Frontal cortex (tissue), 4 donors: ENCODE data around the gene LRRD1. TPM values are rescaled to one million over a fixed set of nuclear protein-coding genes. Genes with fewer than 3 reads are reported as not detected.
A peak's percentile ranks its signal among the peaks of the same experiment; 100 is the strongest.
"Not testable (repeated sequence)": the region's sequence is repeated elsewhere in the genome, so short reads cannot be mapped to it uniquely, and the experiment has no call there.

Source experiments
- DNase-seq, 2 donors: peaks; one replicate each; pipeline ENCODE4 v3.0.0; 2012; ENCODE audit warnings: low spot score in 2 of 2
- FAIRE-seq: peaks from 2 replicates; lab custom pipeline; 2012; peaks lifted over from hg19 to GRCh38; lab: Jason Lieb, UNC
- total RNA-seq: library from RNA; depleted of rRNA; stranded (reverse); fragments of >200 nt; gene quantifications from one replicate; pipeline ENCODE4 v1.2.3, GENCODE V29; 2014
- donor health status: control.
- donor health status: control.
- donor health status: control.

Gene LRRD1
- total RNA-seq, 1 donor from 2014 or later = 1.2 TPM

DNA sequence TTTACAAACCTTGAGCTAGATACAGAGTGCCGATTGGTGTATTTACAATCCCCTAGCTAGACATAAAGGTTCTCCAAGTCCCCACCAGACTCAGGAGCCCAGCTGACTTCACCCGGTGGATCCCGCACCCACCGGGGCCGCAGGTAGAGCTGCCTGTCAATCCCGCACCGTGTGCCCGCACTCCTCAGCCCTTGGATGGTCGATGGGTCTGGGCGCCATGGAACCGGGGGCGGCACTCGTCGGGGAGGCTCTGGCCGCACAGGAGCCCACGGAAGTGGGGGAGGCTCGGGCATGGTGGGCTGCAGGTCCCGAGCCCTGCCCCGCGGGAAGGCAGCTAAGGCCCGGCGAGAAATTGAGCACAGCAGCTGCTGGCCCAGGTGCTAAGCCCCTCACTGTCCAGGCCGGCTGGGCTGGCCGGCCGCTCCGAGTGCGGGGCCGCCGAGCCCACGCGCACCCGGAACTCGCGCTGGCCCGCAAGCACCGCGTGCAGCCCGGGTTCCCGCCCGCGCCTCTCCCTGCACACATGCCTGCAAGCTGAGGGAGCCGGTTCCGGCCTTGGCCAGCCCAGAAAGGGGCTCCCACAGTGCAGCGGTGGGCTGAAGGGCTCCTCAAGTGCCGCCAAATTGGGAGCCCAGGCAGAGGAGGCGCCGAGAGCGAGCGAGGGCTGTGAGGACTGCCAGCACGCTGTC, 35.6 kb downstream of the LRRD1 start:
- FAIRE-seq, DNase-seq: not testable (repeated sequence)

DNA sequence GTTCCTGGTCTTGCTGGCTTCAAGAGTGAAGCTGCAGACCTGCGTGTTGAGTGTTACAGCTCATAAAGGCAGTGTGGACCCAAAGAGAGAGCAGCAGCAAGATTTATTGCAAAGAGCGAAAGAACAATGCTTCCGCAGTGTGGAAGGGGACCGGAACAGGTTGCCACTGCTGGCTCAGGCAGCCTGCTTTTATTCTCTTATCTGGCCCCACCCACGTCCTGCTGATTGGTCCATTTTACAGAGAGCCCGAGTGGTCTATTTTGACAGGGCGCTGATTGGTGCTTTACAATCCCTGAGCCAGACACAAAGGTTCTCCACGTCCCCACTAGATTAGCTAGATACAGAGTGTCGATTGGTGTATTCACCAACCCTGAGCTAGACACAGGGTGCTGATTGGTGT, 36.2 kb downstream of the LRRD1 start:
- not testable (repeated sequence) for DNase-seq, FAIRE-seq

DNA sequence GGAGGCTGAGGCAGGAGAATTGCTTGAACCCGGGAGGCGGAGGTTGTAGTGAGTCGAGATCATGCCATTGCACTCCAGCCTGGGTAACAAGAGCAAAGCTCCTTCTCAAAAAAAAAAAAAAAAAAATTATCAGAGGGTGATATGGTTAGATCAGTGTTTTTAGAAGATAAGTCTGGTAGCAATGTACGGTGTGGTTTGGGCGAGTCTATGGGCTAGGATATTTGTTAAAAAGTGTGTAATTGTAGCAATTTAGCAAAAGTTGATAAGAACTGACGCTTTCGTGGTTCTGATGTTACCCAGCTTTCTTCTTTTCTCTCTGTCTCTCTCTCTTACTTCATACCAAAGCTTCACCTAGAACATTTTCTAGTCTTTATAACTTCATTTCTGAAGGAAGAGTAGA, 37.8 kb downstream of the LRRD1 start:
- DNase-seq (no peak), FAIRE-seq (no peak)

DNA sequence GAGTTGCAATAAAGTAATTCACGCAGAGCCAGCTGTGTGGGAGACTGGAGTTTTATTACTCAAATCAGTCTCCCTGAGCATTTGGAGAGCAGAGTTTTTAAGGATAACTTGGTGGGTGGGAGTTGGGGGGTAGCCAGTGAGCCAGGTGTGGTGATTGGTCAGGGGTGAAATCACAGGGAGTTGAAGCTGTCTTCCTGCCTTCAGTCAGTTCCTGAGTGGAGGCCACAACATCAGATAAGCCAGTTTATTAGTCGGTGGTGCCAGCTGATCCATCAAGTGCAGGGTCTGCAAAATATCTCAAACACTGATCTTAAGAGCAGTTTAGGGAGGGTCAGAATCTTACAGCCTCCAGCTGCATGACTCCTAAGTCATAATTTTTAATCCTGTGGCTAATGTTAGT, 41.4 kb downstream of the LRRD1 start:
- FAIRE-seq (no peak), DNase-seq (no peak)

DNA sequence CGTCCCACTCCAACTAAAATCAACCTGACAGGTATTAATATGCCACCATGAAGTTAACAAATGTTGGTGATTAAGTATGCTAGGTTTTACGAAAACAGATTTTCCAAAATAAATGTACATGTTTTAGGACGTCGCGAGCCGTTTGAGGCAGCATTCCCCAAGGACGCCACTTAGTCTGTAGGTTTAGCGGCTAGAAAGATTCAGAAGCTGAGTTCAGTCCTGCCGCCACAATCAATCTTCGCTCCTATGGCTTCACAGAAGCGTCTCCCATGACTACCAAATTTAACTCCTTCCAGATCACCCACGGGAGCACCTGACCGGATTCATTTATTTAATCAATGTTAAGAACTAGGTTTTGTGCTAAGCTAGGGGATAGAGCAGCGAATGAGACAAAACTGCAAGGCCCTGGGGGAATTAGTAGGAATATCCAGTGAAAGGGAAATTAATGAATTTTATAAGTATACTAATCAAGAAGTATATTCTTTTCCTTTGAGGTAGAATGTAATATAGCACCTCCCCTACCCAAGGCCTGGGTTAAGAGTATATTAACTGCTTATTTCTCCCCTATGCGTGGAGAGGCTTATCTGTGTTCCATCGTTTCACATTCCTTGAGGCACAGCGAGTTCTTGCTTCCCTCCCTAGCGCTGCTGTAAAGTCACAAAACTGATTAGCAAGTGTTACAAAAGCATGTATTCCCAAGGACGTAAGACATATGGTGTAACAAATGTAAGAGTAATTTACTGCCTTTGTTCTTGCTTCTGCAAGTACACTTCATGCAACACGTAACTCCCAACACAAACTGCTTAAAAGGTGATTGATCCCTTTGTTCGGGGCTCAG, 43.7 kb downstream of the LRRD1 start:
- FAIRE-seq = no peak
- DNase-seq = peak in 1 of 2 donors; percentile 17

DNA sequence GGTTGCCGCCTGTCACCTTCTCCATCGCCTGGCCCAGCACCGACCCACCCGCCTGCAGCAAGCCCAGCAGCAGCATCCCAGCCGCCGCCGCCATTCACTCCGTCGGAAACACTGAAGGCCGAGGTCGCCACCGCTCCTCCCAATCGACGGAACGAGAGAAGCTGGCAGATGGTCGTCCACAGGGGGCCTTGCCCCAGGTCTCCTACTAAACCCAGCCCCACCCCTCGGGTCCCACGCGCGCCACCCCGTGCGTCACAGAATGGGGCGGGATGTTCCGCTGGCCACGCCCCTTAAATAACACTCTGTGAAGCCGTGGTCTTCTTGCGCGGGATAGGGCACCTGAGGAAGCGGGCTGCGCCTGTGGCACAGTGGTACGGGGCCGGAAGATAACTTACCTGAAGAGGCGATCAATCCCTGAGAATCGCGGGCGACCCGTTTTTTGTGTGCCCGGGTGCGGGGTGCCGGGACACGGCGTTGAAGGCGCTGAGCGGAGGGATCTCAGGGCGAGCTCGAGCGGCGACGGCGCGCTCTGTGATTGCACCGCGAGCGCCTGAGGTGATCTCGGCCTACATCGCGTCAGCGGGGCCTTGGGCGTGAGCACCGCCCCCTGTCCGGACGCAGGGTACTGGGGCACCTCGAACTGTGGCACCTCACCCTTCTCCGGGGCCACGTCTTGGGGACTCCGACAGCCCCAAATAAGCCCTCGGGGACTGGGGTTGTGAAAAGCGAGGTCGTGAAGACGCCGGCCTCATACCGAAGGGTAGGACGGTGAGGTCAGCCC, 44.5 kb downstream of the LRRD1 start, which contains the start of gene CYP51A1:
Gene CYP51A1 (minus strand): TSS at position 207 of the 781 bp plus-strand sequence. CDS start 113 bp downstream, at position 94.
- DNase-seq (peak; percentile 90), FAIRE-seq (no peak)

DNA sequence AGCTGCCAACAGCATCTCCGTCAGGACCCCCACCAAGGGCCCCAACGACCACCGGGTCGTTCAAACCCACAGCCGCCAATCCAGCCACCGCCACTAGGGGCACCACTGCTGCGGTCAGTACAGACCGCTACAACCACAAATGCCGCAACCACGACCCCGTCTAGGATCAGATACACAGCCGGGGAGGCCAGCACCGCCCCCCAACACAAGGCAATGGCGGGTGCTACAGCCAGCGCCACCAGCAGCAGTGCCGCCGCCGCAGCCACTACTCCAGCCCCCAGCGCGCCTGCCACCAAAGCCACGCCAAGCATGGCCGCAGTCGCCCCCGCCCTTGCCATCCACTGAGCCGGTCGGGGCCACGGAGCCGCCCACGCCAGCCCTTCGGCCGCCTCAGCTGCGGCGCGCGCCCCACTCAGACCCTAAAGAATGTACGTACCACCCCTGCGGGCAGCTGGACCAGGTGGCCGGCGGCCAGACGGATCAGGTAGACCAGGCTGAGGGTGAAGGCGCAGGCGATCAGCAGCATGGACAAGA, 45.1 kb downstream of the LRRD1 start:
- FAIRE-seq = no peak
- DNase-seq = peak; percentile 44 to 48

DNA sequence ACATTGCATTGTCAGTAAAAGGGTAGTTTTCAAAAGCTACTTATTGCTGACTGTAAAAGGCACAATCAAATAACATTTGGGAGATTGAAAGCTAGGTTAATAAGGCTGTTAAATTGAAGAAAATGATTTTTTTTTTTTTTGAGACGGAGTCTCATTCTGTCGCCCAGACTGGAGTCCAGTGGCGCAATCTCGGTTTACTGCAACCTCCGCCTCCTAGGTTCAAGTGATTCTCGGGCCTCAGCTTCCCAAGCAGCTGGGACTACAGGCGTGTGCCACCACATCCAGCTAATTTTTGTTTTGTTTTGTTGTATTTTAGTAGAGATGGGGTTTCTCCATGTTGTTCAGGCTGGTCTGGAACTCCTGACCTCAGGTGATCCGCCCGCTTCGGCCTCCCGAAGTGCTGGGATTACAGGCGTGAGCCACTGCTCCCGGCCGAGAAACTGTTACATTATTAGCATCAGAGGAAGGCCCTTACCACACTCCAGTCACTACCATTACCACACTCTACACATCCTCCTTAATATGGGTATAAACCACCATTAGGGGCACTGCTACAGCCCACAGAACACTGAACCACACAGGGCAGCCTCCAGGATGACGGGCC, 45.7 kb downstream of the LRRD1 start:
- FAIRE-seq (no peak), DNase-seq (no peak)

DNA sequence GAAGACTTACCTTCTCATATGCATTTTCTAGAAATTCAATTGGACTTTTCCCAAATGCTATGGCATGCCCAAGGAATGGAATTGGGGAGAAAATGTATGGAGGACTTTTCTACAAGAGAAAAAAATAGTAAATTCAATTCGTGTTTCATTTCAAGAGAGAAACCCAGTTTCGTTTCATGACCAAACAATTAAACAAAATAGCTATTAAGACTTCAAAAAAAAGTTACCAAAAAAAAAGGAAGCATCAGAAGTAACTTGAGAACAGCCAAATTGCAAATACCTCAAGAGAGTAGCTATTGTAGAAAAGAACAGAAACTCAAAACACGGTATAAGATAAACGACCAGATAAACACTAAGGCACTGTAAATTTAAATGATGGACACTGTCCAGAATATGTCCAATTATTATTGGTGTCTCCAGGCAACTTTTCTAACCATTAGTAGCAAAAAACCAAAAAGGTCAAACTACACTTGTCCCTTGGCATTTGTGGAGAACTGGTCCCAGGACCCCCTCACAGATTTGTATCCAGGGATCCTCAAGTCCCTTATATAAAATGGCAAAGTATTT, 47.1 kb downstream of the LRRD1 start:
- no peak for DNase-seq
- no peak for FAIRE-seq

DNA sequence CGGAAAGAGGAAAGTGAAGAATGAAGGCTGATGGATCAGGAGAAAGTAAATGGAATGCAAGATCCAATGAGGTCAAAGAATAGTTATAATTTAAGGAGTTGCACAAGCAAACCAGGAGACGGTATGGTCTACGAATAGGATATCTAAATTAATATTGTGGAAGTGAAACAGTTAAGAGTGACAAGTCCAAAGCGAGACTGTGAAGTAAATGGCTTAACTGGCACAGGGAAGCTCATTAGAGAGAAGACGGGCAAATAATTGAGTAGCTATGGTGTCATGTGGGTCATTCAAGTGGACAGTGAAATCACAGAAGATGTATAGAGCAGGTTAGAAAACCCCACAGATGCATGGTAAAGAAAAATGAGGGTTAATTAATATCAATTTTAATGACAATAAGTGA, 47.8 kb downstream of the LRRD1 start:
- FAIRE-seq = no peak
- no peak for DNase-seq

DNA sequence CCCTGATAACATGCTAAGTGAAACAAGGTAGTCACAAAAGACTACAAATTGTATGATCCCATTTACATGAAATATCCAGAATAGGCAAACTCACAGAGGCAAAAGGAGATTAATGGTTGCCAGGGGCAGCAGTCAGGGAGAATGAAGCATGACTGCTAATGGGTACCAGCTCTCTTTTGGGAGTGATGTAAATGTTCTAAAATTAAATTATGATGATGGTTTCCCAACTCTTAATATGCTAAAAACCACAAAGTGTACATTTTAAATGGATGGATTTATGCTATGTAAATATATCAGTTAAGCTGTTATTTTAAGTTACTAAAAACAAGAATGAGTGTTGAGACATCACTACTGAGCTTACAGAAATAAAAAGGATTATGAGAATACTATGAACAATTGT, 57.3 kb downstream of the LRRD1 start:
- FAIRE-seq = no peak
- no peak for DNase-seq

DNA sequence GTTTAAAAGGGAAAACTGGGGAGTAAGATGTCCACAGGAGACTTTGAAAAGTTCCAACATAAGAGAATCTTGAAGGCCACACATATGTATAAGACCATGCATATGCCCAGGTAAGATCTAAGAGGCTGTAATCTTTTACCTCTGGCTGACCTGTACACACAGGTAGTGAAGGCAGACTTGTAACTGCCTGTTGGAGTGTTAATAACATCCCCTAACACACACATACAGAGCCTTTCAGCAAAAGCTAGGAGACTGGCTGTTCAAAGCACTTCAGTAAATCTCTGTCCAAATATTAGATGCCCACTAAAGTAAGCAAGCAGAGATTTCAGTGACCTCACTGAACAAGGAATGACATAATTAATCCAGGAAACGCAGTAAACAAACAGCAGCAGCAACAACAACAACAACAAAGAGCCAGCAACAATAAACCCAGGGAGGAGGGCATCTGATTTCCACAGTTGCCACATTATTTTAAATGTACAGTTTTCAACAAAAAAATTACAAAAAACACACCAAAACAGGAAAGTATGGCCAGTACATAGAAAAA, 59.7 kb downstream of the LRRD1 start:
- FAIRE-seq = no peak

DNA sequence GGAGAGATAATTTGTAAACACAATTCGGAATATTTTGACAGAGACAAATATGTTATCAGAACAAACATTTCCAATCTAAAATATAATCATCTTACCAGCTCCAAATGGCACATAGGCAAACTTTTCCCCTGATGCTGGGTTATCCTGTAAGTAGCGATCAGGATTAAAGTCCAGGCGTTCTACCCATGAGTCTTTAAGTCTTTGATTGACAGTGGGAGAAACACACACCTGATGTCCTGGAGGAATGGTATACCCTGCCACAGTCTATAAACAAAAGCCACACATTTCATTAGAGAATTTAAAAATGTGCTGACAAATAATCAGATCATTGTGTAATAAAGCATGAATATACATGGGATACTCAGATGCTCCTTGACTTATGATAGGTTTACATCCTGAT, 62.0 kb downstream of the LRRD1 start:
- FAIRE-seq (no peak), DNase-seq (no peak)

More for the DNA sequence above, 59.7 kb downstream of the LRRD1 start:
- DNase-seq = no peak

DNA sequence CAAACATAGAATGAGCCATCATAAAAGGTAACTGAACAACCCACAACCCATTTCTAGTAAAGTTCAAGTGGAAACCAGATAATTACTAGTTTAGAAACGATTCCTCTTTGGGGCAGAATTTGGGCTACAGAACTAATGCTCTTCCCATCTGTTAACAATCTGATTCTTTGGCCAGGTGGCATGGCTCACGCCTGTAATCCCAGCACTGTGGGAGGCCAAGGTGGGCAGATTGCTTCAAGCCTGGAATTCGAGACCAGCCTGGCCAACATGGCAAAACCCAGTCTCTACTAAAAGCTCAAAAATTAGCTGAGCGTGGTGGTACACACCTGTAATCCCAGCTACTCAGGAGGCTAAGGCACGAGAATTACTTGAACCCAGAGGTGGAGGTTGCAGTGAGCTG, 63.1 kb downstream of the LRRD1 start:
- FAIRE-seq = no peak

DNA sequence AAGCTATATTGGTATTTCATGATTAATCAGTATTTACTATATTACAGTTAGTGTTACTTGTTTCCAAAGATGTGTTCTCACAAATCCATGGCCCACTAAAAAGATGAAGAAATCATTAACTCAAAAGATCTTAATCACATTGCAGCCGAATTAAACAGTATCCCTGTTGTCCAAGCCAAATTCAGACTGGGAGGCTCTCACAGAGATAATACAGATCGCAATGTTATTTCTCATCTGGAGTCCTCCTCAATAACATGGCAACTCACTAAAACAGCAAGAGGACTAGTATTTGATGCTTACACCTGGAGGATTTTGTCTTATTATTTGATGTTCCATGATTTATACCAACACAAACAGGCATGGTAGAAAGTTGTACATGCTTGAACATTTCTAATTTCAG, 68.1 kb downstream of the LRRD1 start:
- no peak for FAIRE-seq
- DNase-seq = no peak

More for the DNA sequence above, 63.1 kb downstream of the LRRD1 start:
- no peak for DNase-seq

DNA sequence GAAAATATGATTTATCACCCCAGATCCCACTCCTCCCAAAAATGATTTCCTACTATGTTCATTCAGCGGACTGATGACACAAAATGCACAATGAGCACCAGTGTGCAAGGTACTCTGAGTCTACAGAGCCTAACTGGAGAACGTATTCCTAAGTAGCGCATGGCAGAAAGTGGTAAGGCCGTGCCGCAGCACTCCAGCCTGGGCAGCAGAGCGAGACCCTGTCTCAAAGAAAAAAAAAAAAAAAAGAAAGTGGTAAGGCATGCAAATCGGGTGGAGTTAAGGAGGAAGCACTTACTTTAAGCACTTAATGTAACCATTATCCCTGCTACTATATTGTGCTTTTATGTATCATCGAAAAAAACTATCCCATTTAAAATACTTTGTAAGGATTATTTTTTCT, 70.1 kb downstream of the LRRD1 start:
- DNase-seq (no peak), FAIRE-seq (no peak)

DNA sequence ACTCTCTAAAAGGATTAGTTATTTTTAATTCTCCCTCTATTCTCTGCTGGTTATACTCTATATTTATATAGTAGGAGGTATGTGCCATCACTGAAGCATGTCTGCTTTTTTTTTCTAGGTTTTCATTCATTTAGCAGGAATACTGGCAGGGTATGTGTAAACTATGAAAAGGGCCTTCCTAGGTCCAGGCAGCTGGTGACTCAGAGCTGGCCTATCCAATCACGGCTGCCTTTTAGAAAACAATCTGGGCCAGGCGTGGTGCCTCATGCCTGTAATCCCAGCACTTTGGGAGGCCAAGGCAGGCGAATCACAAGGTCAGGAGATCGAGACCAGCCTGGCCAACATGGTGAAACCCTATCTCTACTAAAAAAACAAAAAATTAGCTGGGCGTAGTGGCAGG, 76.1 kb downstream of the LRRD1 start:
- not testable (repeated sequence) for FAIRE-seq, DNase-seq

DNA sequence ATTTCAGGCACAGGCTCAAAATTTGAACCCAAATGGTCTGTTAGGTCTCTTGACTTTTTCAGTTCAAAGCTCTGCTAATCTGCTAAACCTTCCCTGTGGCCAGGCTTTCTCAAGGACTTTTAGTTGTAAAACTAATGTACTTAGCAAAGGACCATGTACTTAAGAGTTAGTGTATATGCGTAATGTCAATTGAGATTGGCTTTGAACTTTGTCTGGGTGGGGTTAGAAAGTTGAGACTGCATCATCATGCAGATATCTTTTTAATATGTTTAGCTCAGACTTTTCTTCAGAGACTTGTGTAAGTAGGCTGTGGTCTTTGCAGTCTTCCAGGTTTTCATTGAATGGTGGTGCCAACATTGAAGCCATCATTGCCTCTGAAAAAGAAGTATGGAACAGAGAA, 78.4 kb downstream of the LRRD1 start:
- DNase-seq = no peak
- FAIRE-seq = no peak

DNA sequence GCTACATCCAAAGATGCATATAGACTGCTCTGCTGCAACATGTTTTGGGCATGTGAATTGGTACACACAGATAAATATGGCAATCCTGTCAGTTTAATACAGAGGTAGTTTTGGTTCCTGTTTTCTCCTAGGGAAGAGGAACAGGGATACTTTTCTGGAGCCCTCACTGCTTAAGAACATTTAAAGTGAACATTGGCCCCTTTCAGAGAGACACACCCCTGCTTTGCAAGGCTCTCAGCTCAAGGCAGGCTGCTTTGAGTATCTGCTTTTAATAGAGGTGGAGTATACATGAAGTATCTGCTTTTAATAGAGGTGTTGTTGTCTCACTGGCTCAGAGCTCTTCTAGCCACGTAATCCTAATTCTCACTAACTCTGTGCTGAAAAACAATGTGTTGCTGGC, 83.6 kb downstream of the LRRD1 start:
- DNase-seq = no peak
- FAIRE-seq = no peak
